ENCODE results near the gene PIGR. TPM values are rescaled to one million over a fixed set of nuclear protein-coding genes. Genes with fewer than 3 reads are reported as not detected.

Gene PIGR
- polyA plus RNA-seq, 1 donor from 2014 or later, result not detected

- H4K20me1 ChIP-seq (ENCODE audit: insufficient read depth), result no peaks in the 10 kb centered on the region
- H3K9ac ChIP-seq (ENCODE audit: low read length), result no peak overlapping the region
- no peaks in the 10 kb centered on the region for H3F3A ChIP-seq (ENCODE audit: insufficient read depth, low read length, poor library complexity, severe bottlenecking)
- H3K9me3 ChIP-seq (ENCODE audit: low read length), result no peaks in the 10 kb centered on the region
- H3K4me3 ChIP-seq (ENCODE audit: low read length), result no peak overlapping the region
- TF ChIP-seq EZH2 (IDR thresholded peaks at IDR 0.05; ENCODE audit: borderline replicate concordance, insufficient read depth, low read length, poor library complexity, severe bottlenecking) (no peak), POLR2AphosphoS5 (IDR thresholded peaks at IDR 0.05) (no peak), RAD21 (conservative IDR thresholded peaks at IDR 0.05) (no peak), SMC3 (conservative IDR thresholded peaks at IDR 0.05; ENCODE audit: poor library complexity) (no peak), REST (IDR thresholded peaks at IDR 0.05; ENCODE audit: borderline replicate concordance) (no peak), EP300 (conservative IDR thresholded peaks at IDR 0.05; ENCODE audit: poor library complexity, severe bottlenecking) (no peak), TAF1 (IDR thresholded peaks at IDR 0.05; ENCODE audit: low read depth) (no peak), MXI1 (conservative IDR thresholded peaks at IDR 0.05; ENCODE audit: poor library complexity, severe bottlenecking) (no peak), CTCF (IDR thresholded peaks at IDR 0.05; ENCODE audit: poor library complexity, severe bottlenecking) (no peak)
- H3K27ac ChIP-seq (ENCODE audit: low read length), result no peak overlapping the region
- H3K79me2 ChIP-seq (replicated peaks; ENCODE audit: insufficient read depth, low read length), result no peaks in the 10 kb centered on the region
- no peak overlapping the region for H3K4me2 ChIP-seq (ENCODE audit: low read length)
- H3K27me3 ChIP-seq (ENCODE audit: insufficient read depth, low read depth, low read length), result peaks cover 25% of the 10 kb centered on the region
- H2AFZ ChIP-seq (ENCODE audit: low read depth, low read length), result no peak overlapping the region
- H3K36me3 ChIP-seq (ENCODE audit: insufficient read depth, low read length), result no peaks in the 10 kb centered on the region
- H3K9me2 ChIP-seq (ENCODE audit: insufficient read depth, low read length), result no peaks in the 10 kb centered on the region
Observed at GRCh38 chr1:206904423-206905142, 41.7 kb downstream of the PIGR start.

- Histone ChIP-seq H3K9ac (ENCODE audit: low read length) (no peak overlapping the region), H3K27ac (ENCODE audit: low read length) (no peak overlapping the region), H3K36me3 (ENCODE audit: insufficient read depth, low read length) (no peaks in the 10 kb centered on the region), H3K4me2 (ENCODE audit: low read length) (no peak overlapping the region), H3K4me3 (ENCODE audit: low read length) (no peak overlapping the region), H3K9me2 (ENCODE audit: insufficient read depth, low read length) (no peaks in the 10 kb centered on the region), H3K9me3 (ENCODE audit: low read length) (no peaks in the 10 kb centered on the region), H3K27me3 (ENCODE audit: insufficient read depth, low read depth, low read length) (peaks cover 16% of the 10 kb centered on the region), H2AFZ (ENCODE audit: low read depth, low read length) (no peak overlapping the region), H4K20me1 (ENCODE audit: insufficient read depth) (no peaks in the 10 kb centered on the region), H3F3A (ENCODE audit: insufficient read depth, low read length, poor library complexity, severe bottlenecking) (no peaks in the 10 kb centered on the region), H3K79me2 (replicated peaks; ENCODE audit: insufficient read depth, low read length) (no peaks in the 10 kb centered on the region)
- TF ChIP-seq POLR2AphosphoS5 (IDR thresholded peaks at IDR 0.05) (no peak), REST (IDR thresholded peaks at IDR 0.05; ENCODE audit: borderline replicate concordance) (no peak), EZH2 (IDR thresholded peaks at IDR 0.05; ENCODE audit: borderline replicate concordance, insufficient read depth, low read length, poor library complexity, severe bottlenecking) (no peak), EP300 (conservative IDR thresholded peaks at IDR 0.05; ENCODE audit: poor library complexity, severe bottlenecking) (no peak), RAD21 (conservative IDR thresholded peaks at IDR 0.05) (no peak), SMC3 (conservative IDR thresholded peaks at IDR 0.05; ENCODE audit: poor library complexity) (no peak), CTCF (IDR thresholded peaks at IDR 0.05; ENCODE audit: poor library complexity, severe bottlenecking) (no peak), TAF1 (IDR thresholded peaks at IDR 0.05; ENCODE audit: low read depth) (no peak), MXI1 (conservative IDR thresholded peaks at IDR 0.05; ENCODE audit: poor library complexity, severe bottlenecking) (no peak)
Observed at GRCh38 chr1:206903687-206904086, 42.6 kb downstream of the PIGR start.

Data from neural cell (in vitro differentiated cells).